Right renal pelvis (tissue), 4 donors: ENCODE results near the gene MAOA. TPM values are rescaled to one million over a fixed set of nuclear protein-coding genes. Genes with fewer than 3 reads are reported as not detected.
"Not testable (repeated sequence)": the region's sequence is repeated elsewhere in the genome, so short reads cannot be mapped to it uniquely, and the experiment has no call there.

Experiments used
- DNase-seq, 4 donors: peaks; one replicate each; pipeline ENCODE4 v3.0.0-alpha.2; 2013; ENCODE audit warnings: low read depth in 4 of 4, low spot score in 3 of 4, missing footprints in 1 of 4
- polyA plus RNA-seq, 4 donors: library from polyadenylated mRNA; unstranded; fragments of 120-200 nt; gene quantifications; one replicate each; pipeline ENCODE4 v1.2.1, GENCODE V29; 2013; ENCODE audit not compliant: insufficient read length in 4 of 4

Gene MAOA
- polyA plus RNA-seq, 4 donors, result 16.9 to 31.9 (median 20.6) TPM

- DNase-seq, result no peak
These were observed 5.6 kb downstream of the MAOA start for GRCh38 chrX:43661521-43662240.

- DNase-seq, result no peak
These were observed 7.1 kb downstream of the MAOA start for GRCh38 chrX:43663173-43663572.

GRCh38 chrX:43664258-43664657 lies 8.2 kb downstream of the MAOA start:
- DNase-seq, result no peak

GRCh38 chrX:43664708-43665107 lies 8.6 kb downstream of the MAOA start:
- no peak for DNase-seq

GRCh38 chrX:43666311-43666912 lies 10.3 kb downstream of the MAOA start:
- no peak for DNase-seq

- DNase-seq, result not testable (repeated sequence)
These were observed 20.0 kb downstream of the MAOA start for GRCh38 chrX:43675965-43676628.

GRCh38 chrX:43676971-43677572 lies 21.0 kb downstream of the MAOA start:
- no peak for DNase-seq

GRCh38 chrX:43677993-43678392 lies 21.9 kb downstream of the MAOA start:
- no peak for DNase-seq

GRCh38 chrX:43679058-43679457 lies 23.0 kb downstream of the MAOA start:
- no peak for DNase-seq

GRCh38 chrX:43679778-43680177 lies 23.7 kb downstream of the MAOA start:
- DNase-seq, result no peak

- DNase-seq, result no peak
These were observed 26.6 kb downstream of the MAOA start for GRCh38 chrX:43682726-43683125.

GRCh38 chrX:43685221-43685620 lies 29.1 kb downstream of the MAOA start:
- no peak for DNase-seq

- DNase-seq, result no peak
These were observed 32.5 kb downstream of the MAOA start for GRCh38 chrX:43688586-43688985.

GRCh38 chrX:43693602-43694406 lies 37.7 kb downstream of the MAOA start:
- DNase-seq, result no peak

- DNase-seq, result no peak
These were observed 43.4 kb downstream of the MAOA start for GRCh38 chrX:43699475-43699874.

GRCh38 chrX:43702079-43702524 lies 46.0 kb downstream of the MAOA start:
- no peak for DNase-seq

- no peak for DNase-seq
These were observed 46.6 kb downstream of the MAOA start for GRCh38 chrX:43702660-43703059.

- no peak for DNase-seq
These were observed 47.2 kb downstream of the MAOA start for GRCh38 chrX:43703211-43703791.

GRCh38 chrX:43706786-43707370 lies 50.8 kb downstream of the MAOA start:
- DNase-seq, result no peak
